HG03066 (cell line): Measurements from ENCODE around the gene NSA2.
"Not testable (repeated sequence)": the region's sequence is repeated elsewhere in the genome, so short reads cannot be mapped to it uniquely, and the experiment has no call there.

Source experiments
- ATAC-seq: cut with Tn5 transposase; IDR thresholded peaks from one replicate; pipeline ENCODE4 v1.9.1; 2021; ENCODE audit warnings: low read depth; ENCODE audit not compliant: unreplicated experiment

NSA2 gene

DNA sequence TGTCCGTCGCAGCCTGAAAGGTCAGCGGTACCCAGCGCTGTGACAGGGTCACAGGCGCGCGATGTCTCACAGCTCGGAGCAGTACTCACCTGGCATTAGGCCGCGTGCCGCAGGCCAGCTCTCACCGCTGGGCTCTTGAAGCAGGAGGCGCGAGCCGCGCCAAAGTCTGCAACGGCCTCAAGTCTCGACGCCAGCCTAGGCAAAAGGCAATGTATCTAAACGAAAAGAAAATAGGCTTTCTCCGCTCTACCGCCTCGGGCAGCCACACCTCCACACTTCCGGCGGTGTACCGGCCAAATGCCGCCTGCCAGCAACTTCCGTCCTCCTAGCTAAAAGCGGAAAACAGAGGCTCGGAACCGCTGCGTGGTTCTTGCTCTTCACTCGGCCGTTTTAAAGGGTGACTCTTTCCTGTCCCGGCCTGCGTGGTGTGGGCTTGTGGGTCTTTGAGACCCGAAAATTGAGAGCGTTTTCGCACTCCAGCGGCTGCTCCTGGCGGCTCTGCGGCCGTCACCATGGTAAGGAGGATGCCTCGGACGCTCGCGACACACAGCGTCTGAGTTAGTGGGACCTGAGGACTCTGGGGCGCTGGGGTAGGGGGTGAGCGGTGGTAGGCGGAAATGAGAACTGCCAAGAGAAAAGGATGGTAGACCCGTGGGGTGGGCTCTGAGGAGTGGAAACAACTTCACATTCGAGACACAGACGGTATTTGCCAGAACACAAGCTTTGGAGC lies at the start of gene NSA2, which contains the start of gene GFM2:
Gene NSA2, plus strand, starts transcription at position 401 of the 730 bp plus-strand sequence. Its CDS starts 112 bp downstream, at position 513.
Gene GFM2, minus strand, starts transcription at position 269 of the 730 bp plus-strand sequence. CDS start 3,375 bp downstream, outside the sequence.
- ATAC-seq = peak; percentile 86

DNA sequence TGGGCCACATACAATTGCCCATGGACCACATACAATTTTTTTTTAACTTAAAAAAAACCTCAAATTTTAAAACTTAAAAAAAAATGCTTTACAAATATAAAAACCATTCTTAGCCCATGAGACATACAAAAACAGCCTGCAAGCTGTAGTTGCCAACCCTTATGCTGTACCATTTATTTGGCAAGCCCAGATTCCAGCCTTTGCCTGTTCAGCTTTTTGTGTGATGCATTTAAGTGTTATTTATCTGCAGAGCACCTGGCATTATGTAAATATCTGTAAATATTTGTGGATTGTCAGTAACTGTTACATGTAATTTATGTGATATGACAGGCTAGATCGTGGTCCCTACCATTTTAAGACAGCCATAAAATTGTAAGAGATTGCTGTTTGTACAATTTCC lies 49.5 kb upstream of the NSA2 start:
- no peak for ATAC-seq

DNA sequence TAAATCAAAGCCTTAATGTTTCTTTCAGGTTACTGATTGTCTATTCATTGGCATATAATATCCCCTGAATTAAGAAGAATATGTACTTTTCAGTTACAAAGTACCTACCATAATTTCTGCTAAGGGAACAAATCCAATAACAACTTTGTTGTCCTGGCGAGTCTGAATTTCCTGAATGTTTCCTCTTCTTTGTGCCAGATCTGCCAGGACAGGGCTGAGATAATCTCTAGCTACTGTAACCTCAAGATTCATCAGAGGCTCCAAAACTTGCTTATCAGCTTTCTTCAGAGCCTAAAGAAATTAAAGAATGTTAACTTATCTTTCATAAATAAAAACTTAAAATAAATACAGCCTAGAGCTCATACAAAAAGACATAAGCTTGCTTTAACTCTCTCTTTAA lies 44.8 kb upstream of the NSA2 start:
- ATAC-seq = no peak

DNA sequence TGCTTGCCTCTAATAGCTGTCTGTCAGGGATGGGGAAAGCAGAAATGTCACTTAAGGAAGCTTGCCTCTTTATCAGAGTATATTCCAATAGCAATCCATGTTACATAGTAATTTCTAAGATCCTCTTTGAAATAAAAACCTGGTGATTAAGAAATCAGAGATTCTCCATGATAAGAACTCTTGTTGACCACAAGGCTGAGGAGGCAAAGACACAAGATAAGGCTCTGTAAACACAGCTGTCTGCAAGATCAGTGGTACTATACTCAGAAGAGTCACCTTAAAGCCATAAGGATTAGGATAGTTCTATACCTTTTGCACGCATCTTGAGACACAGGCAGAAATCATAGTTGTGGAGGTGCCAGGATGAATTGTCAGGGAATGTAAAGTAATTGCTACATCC lies 41.7 kb upstream of the NSA2 start:
- ATAC-seq = no peak

DNA sequence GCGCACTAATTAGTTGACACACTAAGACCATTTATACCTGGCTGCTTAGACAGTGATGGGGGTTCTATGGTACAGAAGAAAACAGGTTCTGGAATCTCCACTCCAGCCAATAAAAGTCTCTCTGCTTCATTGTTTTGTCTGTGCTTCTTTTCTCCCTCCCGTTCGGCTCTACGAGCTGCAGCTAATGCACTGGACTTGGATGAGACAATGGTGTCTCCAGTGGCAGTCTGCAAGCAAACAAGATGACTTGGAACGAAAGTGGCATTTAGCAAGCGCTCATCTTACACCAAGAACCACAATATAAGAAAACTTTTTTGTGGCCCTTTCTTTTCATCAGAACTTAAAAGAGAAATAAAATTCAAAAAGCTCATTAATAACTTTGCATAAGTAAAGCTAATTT lies 30.3 kb upstream of the NSA2 start:
- ATAC-seq = no peak

DNA sequence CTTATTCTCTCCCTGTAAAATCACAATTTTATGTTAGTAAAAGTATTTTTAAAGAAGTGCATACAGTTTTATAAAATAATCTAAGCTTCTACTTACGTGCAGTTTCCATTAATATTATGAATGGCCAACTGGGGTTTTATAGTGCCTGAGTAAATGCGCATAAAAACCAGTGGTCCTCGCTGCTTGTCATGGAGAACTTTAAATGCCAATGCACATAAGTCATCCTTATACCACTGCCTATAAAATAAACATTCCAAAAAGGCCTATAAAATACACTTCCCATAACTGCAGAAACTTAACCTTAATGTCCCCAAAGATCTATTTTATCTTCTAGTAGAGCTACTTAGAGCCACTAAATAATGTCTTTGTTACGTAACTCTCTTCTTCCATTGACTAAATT lies 28.6 kb upstream of the NSA2 start:
- ATAC-seq = no peak

DNA sequence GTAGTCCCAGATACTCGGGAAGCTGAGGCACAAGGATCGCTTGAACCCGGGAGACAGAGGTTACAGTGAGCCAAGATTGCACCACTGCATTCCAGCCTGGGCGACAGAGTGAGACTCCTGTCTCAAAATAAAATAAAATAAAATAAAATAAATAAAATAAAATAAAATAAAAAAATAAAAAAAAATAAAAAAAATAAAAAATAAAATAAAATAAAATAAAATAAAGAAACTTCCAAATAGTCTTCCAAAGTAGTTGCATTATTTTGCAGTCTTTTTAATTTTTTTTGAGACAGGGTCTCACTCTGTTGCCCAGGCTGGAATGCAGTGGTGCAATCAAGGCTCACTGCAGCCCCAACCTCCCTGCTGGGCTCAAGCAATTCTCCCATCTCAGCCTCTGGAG lies 18.3 kb upstream of the NSA2 start:
- ATAC-seq = not testable (repeated sequence)

DNA sequence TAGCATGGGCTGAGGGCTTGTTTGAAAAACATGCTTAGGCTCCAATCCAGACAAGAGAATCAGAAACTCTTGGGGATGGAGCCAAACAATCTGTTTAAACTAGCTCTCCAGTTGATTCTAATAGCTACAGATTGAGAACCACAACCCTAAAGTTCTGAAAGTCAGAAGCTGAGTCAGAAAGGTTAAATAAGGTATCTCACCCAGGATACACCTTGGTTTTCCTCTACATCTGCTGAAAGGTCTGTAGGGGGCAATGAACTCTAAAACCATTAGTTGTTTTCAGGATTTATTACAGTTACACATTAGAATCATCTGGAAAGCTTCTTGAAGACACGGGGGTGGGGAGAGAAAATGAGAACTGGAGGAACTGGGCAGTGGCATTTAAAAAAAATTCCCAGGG lies 5.8 kb upstream of the NSA2 start:
- ATAC-seq = no peak

DNA sequence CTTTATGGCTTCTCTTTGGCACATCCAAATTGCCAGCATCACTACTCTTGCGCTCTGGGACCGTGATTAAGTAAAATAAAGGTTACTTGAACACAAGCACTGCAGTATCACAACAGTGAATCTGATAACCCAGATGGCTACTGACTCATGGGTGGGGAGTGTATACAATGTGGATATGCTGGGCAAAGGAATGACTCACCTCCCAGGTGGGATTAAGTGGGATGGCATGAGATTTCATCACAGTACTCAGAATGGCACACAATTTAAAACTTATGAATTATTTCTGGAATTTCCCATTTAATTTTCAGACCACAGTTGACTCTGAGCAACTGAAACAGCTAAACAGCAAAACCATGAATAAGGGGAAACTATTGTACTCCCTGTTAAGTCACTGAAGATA lies 4.5 kb upstream of the NSA2 start:
- no peak for ATAC-seq

DNA sequence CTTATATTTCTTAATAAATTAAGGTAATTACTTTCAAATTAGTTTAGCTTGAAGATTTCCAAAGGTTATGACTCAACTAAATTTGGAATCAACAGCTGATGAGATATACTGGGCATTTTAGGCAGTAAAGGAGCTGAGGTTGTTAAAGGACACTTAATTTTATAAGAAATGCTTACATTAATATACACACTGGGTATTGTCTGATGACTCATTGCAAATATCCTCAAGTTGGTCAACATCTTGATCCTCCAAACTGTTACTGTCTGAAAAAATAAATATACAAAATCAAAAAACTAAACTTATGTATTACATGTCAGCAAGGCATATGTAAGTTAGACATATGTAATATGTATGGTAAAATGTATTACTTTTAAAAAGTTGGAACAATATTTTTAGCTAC lies 3.5 kb upstream of the NSA2 start:
- ATAC-seq = no peak

DNA sequence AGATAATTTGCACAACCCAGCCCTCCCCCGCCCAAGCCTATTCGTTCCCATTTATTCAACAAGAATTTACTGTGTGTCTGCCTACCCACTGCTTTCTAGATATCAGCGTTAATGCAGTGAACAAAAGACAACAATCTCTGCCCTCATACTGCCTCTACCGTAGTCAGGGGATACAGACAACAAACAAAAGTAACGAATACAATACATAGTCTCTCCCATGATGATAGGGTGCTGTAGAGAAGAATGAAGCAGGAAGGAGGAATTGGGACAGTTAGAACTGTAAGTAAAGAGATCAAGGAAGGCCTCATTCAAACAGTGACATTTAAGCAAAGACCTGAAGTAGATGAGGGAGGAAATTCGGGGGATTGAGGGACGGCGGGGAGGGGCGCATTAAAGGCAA lies 1.8 kb upstream of the NSA2 start:
- ATAC-seq = no peak

DNA sequence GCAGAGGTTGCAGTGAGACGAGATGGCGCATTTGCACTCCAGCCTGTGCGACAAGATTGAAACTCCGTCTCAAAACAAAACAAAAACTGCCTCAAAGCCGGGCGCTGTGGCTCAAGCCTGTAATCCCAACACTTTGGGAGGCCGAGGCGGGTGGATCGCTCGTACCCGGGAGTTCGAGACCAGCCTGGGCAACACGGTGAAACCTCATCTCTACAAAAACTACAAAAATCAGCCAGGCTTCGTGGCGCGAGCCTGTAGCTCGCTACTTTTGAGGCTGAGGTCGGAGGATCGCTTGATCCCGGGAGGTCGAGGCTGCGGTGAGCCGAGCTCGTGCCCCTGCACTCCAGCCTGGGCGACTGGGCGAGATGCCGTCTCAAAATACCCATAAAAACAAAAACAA lies 1.1 kb upstream of the NSA2 start:
- no peak for ATAC-seq

DNA sequence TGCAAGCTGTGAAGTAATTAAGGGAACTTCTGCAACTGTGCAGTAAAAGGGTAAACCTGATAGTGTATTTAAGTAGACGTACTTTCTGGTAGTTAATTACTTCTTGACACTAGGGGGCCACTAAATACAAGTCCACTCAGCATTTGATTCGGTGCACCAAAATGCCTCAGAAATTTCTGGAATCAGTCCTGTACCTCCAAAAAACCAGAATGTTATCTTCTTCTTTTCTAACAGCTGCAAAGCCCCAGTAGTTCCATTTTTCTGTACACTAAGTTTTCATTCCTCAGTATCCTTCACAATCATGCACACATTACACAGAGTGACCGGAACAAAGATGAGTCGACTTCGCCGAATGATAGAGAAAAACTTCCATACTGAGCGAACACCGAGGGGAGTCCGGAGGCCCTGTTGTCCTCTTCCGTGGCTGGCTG lies 616 bp upstream of the NSA2 start:
- ATAC-seq = peak; percentile 43

DNA sequence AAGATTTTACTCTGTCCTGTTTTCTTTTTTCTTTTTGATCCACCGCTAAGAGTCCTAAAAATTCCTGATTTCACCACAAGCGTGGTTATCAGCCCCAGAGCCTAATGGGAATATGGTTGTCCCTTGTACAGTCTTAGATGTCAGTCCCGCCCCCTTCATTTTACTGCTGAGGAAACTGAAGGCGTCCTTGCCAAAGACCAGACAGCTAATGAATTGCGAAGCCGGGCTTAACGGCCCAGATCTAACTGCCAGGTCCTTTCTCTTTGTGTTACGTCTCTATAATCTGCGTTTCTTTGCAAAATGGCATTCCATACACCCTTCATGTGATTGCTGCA lies 497 bp downstream of the NSA2 start:
- peak; percentile 16 for ATAC-seq

DNA sequence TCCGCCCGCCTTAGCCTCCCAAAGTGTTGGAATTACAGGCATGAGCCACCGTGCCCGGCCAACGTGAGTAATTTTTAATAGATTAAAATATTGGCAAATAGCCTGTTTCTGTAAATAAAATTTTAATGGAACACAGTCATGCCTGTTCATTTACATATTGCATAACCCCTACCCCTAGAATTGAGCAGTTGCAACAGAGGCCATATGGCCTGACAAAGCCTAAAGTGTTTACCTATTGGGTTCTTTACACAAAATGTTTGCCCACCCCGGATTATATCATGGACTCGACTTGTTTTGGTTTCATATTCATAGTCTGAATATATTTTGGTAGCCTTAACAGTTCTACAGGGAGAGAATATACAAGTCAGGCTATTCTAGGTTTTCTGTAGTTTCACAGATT lies 5.3 kb downstream of the NSA2 start:
- no peak for ATAC-seq

DNA sequence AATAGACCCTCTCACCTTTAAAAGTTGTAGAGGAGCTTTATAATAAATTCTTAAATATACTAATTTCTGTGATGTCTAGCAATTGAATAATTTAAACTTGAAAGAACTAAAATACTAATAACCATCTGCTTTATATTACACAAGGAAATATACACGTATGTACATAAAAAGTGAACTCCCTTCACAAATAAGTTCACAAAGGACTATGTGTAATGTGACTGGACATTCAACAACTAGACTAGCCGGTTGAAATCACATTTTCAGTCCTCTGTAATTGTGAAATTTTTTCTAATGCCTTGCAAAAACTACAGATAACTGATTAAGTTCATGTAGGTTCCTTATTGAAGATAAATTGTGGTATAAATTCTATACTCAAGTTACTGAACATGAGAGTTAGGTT lies 11.6 kb downstream of the NSA2 start:
- ATAC-seq = no peak

DNA sequence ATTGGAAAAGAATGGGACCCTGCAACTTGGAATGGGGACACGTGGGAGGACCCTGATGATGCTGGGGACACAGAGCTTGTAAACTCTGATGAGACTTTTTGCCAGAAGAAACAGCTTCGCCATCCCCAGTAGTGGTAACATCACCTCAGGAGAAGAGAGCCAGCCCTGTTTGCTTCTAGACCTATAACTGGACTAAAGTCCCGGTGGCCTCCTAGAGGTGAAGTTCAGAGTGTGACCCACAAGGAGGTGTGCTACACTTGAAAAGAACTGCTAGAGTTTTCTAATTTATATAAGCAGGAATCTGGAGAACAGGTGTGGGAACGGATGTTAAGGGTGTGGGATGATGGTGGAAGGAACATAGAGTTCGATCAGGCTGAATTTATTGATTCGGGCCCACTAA lies 19.8 kb downstream of the NSA2 start:
- no peak for ATAC-seq

DNA sequence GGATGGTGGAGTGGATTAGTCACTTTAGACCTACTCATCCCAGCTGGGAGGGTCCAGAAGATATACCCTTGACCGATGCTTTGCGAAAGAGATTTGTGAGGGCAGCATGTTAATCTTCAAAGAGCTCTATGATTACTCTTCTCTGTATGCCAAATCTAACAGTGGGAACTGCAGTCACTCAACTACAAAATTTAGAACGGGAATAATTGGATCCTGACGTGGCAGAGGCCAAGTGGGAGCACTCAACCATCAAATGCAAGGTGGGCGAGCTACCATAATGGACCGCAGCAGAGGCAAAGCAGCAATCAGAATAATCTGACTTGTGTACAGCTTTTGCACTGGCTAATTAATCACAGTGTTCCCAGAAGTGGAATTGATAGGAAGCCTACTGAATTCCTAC lies 20.4 kb downstream of the NSA2 start:
- ATAC-seq = no peak

DNA sequence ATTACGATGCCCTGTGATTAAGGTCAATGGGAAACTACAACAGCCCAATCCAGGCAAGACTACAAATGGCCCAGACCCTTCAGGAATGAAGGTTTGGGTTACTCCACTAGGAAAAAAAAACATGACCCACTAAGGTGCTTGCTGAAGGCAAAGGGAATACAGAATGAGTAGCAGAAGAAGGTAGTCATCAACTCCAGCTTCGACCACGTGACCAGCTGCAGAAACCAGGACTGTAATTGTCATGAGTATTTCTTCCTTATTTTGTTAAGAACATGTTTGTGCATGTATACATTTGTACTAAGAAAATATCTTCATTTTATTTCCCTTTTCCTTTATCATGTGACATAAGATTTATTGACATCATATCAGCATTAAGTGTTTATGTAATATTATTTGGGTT lies 24.6 kb downstream of the NSA2 start:
- not testable (repeated sequence) for ATAC-seq

DNA sequence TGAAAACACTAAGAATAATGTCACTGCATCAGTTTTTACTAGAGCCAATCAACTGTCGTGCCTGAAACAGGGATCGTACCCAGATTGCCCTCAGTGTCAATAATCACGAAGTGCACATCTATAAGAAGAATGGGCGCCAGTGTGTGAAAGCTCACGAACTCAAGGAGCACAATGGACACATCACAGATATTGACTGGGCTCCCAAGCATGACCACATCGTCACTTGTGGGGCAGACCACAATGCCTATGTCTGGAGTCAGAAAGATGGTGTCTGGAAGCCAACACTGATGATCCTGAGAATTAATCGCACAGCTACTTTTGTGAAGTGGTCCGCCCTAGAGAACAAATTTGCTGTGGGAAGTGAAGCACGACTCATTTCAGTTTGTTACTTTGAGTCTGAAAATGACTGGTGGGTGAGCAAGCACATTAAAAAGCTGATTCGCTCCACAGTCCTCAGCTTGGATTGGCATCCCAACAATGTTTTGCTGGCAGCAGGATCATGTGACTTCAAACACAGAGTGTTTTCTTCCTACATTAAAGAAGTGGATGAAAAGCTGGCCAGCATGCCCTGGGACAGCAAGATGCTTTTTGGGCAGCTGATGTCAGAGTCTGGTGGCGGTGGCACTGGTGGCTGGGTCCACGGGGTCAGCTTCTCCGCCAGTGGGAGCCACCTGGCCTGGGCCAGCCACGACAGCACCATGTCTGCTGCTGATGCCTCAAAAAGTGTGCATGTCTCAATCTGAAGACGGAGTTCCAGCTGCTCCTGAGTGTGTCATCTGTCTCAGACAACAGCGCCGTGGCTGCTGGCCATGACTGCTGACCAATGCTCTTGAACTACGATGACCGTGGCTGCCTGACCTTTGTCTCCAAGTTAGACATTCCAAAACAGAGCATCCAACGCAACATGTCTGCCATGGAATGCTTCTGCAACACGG lies 32.2 kb downstream of the NSA2 start:
- no peak for ATAC-seq

DNA sequence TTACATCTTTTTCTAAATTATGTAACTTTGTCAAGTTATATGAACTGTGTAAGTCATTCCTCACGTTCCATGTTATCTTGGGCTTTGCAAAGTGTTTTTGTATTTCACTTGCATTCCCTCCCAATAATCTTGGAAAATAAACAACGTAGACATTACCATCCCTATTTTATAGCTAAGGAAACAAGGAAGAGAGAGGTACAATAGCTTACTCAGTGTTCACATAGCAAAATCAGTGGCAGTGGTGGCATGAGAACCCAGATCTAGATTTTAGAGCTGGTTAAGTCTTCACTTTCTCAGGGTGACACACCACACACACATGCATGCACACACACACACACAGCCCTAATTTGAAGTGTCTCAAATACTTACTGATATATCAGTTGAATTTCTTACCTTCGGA lies 34.1 kb downstream of the NSA2 start:
- ATAC-seq = no peak

DNA sequence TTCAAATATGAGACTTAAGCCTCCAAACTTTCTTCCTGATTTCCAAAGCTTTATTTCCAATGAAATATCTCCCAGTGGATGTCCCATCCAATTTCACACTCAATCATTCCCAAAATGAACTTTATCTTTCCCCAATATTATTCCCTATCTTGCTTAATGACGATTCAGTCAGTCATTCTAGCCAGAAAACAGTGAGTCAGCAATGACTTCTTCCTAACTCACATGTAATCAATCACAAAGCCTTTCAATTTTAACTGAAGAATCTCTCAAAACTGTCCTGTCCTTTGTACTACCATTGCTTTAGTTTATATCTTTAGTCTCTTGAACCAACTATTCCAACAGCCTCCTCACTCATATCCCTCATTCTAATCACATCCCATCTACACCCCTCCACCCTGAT lies 34.9 kb downstream of the NSA2 start:
- no peak for ATAC-seq
